Limb (tissue), 2 donors: ENCODE measurements around the gene WDR18.
"Not testable (repeated sequence)": the region's sequence is repeated elsewhere in the genome, so short reads cannot be mapped to it uniquely, and the experiment has no call there.

ENCODE experiments used
- DNase-seq, 2 donors: peaks; one replicate each; pipeline ENCODE4 v3.0.0-alpha.2; 2016; ENCODE audit errors: extremely low spot score in 2 of 2

Gene WDR18

GRCh38 chr19:1018932-1019615 is 34.9 kb downstream of the WDR18 start:
- DNase-seq: peak in 1 of 2 donors; percentile 37

DNA sequence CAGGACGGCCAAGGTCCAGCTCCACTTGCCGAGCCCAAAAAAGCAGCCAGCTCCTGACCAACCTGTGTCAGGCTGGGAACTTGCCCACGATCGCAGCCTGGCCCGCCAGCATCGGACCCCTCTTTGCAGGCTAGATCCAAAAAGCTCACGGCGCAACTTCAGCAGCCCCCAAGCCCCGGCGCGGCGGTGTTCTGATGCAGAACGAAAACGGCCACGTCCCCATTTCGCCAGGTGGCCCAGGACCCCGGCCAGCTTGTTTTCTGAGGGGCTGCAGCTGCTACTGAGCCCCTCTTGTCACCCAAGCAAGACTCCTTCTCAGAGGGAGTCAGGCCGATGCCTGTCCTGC is 35.4 kb downstream of the WDR18 start:
- no peak for DNase-seq

- DNase-seq: peak in 1 of 2 donors; percentile 54
Measured at GRCh38 chr19:1019980-1020867, 36.1 kb downstream of the WDR18 start.

- peak; percentile 98 for DNase-seq
Measured at GRCh38 chr19:1020868-1021425, 36.8 kb downstream of the WDR18 start, which contains the start of gene TMEM259. TSS of gene TMEM259 (minus strand) at chr19:1021123. CDS start at chr19:1020996, 127 bp downstream.

DNA sequence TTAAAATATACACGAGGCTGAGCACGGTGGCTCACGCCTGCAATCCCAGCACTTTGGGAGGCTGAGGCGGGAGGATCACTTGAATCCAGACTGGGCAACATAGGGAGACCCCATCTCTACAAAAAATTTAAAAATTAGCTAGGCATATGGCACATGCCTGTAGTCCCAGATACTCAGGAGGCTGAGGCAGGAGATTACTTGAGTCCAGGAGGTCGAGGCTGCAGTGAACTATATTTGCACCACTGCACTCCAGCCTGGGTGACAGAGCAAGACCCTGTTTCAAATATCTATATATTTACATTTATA is 39.7 kb downstream of the WDR18 start:
- not testable (repeated sequence) for DNase-seq

GRCh38 chr19:1025080-1025479 is 40.9 kb downstream of the WDR18 start:
- DNase-seq: not testable (repeated sequence)

GRCh38 chr19:1025960-1026782 is 42.0 kb downstream of the WDR18 start, which contains the start of gene CNN2:
TSS of gene CNN2 (plus strand) at chr19:1026608. CDS start at chr19:1026662, 54 bp downstream.
- DNase-seq: peak; percentile 81 to 90

GRCh38 chr19:1026783-1027649 is 42.9 kb downstream of the WDR18 start:
- peak in 1 of 2 donors; percentile 65 for DNase-seq

DNA sequence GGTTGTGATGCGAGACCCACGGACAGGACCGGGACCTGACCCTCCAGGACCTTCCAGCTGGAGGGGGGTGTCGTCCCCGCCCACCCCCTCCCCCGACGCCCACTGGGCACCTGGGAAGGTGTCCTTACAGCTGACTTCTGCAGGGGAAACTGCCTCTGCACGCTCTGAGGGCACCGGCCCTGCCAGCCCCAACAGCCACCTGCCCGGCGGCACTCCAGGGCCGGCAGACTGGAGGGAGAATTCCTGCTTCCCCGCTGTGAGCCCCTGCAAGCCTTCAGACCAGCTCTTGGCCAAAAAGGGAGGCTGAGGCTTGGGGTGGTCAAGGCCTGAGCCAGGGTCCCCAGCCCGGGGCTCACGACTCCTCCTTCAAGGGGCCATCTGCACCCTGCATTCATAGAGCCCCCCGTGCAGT is 43.5 kb downstream of the WDR18 start:
- no peak for DNase-seq

- DNase-seq: peak; percentile 80 to 89
Measured at GRCh38 chr19:1028062-1028926, 44.1 kb downstream of the WDR18 start.

DNA sequence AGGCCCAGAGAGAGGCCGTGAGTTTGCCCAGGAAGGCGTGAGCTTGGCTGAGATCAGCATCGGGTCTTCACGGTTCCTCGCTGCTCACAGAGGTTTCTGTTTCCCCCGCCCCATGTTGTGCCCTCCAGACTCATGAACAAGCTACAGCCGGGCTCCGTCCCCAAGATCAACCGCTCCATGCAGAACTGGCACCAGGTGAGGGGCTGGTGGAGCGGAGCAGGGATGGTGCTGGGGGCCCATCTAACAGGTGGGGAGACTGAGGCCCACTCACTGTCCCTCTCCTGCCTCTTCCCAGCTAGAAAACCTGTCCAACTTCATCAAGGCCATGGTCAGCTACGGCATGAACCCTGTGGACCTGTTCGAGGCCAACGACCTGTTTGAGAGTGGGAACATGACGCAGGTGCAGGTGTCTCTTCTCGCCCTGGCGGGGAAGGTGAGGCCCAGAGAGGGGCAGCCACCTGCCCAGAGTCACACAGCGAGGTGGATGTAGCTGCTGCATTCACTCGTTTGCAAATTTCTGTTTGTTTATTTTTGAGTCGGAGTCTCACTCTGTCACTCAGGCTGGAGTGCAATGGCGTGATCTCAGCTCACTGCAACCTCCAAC is 48.2 kb downstream of the WDR18 start:
- no peak for DNase-seq

DNA sequence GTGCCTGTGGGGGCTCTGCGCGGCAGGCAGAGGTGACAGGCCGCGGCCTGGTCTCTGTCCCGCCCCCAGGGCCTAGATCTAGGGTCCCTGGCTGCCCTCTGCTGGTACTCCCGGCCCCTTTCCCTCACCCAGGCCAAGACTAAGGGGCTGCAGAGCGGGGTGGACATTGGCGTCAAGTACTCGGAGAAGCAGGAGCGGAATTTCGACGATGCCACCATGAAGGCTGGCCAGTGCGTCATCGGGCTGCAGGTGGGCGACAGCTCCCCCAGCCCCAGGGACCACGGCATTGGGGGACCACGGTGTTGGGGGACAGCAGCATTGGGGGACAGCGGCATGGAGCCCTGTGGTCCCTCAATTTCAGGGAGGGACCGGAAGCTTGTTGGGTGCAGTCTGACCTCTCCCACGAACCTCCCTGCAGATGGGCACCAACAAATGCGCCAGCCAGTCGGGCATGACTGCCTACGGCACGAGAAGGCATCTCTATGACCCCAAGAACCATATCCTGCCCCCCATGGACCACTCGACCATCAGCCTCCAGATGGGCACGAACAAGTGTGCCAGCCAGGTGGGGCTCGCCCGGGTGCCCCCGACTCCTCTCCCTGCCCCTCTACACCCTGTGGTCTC is 52.0 kb downstream of the WDR18 start:
- no peak for DNase-seq

GRCh38 chr19:1037621-1038064 is 53.5 kb downstream of the WDR18 start:
- no peak for DNase-seq

DNA sequence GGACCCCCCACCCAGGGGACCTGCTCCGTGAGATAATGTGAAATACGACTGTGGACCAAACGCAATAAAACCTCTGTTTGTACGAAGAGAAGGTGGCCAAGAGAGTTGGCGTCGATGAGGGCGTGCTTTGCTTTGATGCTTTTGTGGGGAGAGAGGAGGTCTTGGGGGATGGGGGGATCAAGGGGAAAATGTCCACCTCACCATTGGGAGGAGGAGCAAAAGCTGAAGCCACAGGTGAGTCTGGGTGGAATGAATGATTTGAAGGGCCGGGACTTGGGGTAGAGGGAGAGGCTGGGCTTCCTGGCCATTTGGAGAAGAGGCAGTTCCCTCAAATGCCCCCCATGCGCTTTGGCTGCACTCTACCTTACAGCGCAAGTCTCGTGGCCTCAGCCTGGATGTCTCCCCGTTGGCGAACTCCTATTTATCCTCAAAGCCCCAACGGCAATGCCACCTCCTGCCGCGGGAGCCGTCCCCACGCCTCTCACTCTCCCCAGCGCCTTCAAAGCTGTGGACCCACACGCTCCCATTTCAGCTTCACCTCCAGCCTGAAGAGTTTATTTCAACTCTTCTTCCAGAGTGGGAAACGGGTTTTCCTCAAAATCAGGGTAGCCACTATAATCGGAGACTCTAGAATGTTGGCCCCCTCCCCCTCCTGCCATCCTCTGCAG is 55.0 kb downstream of the WDR18 start:
- no peak for DNase-seq

GRCh38 chr19:1039646-1040475 is 55.7 kb downstream of the WDR18 start, which contains the start of gene ABCA7:
TSS of gene ABCA7 (plus strand) at chr19:1040107. CDS start at chr19:1041362, 1,255 bp downstream.
- DNase-seq: peak; percentile 95 to 99

- DNase-seq: peak; percentile 77 to 90
Measured at GRCh38 chr19:1040476-1041271, 56.5 kb downstream of the WDR18 start.
